HEK293 (cell line): Measurements from ENCODE around the gene EIF1AX.
"Not testable (repeated sequence)": the region's sequence is repeated elsewhere in the genome, so short reads cannot be mapped to it uniquely, and the experiment has no call there.

Source experiments
- CTCF ChIA-PET: fragments of 350-600 bp; formaldehyde crosslinking; extraction: SDS; loops from one replicate; lab custom pipeline; 2021; ENCODE audit warnings: antibody characterized with exemption; lab: Yijun Ruan, JAX
- POLR2A ChIA-PET: fragments of 300-600 bp; formaldehyde crosslinking; extraction: SDS; loops from one replicate; lab custom pipeline; 2020; ENCODE audit warnings: antibody characterized with exemption, inconsistent platforms; lab: Yijun Ruan, JAX
- H3K27ac ChIP-seq: fragments of 200-500 bp; sonication (Bioruptor generic); 2 replicates; pipeline ENCODE4 v1.5.1; 2014; ENCODE audit warnings: low read depth, low read length, control low read depth, inconsistent platforms; ENCODE audit errors: extremely low read depth
- H3K36me3 ChIP-seq, 2 experiments: fragments of 200-500 bp in 1 of 2; sonication (Bioruptor generic) in 1 of 2; 1 replicate in 1 of 2; 2 replicates in 1 of 2; pipeline ENCODE4 v1.5.1; 2014 to 2017; ENCODE audit warnings: inconsistent platforms in 2 of 2, low read length in 2 of 2; ENCODE audit not compliant: control insufficient read depth in 2 of 2, insufficient read depth in 1 of 2
- H3K4me1 ChIP-seq: fragments of 200-500 bp; sonication (Bioruptor generic); 2 replicates; pipeline ENCODE4 v1.5.1; 2014; ENCODE audit warnings: mild to moderate bottlenecking, low read length, inconsistent platforms; ENCODE audit not compliant: control insufficient read depth, insufficient read depth
- H3K4me3 ChIP-seq: 2 replicates; pipeline ENCODE4 v1.5.1; 2011; ENCODE audit warnings: low read depth, mild to moderate bottlenecking, control low read depth, low read length, moderate library complexity
- H3K9me3 ChIP-seq: fragments of 200-500 bp; sonication (Bioruptor generic); 2 replicates; pipeline ENCODE4 v1.5.1; 2014; ENCODE audit warnings: low read depth, low read length, inconsistent platforms; ENCODE audit not compliant: control insufficient read depth, insufficient read depth
- KLF10 ChIP-seq: fragments of 450-650 bp; IDR thresholded peaks from 2 replicates; pipeline ENCODE4 v1.5.1; 2018; ENCODE audit warnings: missing biosample characterization, mild to moderate bottlenecking, missing genetic modification characterization
- SCRT2 ChIP-seq: fragments of 450-650 bp; formaldehyde crosslinking; IDR thresholded peaks from 2 replicates; pipeline ENCODE4 v1.5.1; 2016; ENCODE audit warnings: missing biosample characterization, missing genetic modification characterization
- TCF7L2 ChIP-seq: IDR thresholded peaks from 2 replicates; pipeline ENCODE4 v1.6.1; 2011; ENCODE audit warnings: low read depth, mild to moderate bottlenecking, inconsistent platforms, low read length, moderate library complexity, borderline replicate concordance
- ZFHX2 ChIP-seq: fragments of 450-650 bp; formaldehyde crosslinking; conservative IDR thresholded peaks from 2 replicates; pipeline ENCODE4 v1.5.1; 2016; ENCODE audit warnings: missing biosample characterization, missing genetic modification characterization
- ZNF211 ChIP-seq: fragments of 450-650 bp; formaldehyde crosslinking; IDR thresholded peaks from 2 replicates; pipeline ENCODE4 v1.5.1; 2016; ENCODE audit warnings: low read depth, missing biosample characterization, missing genetic modification characterization
- ZNF248 ChIP-seq: fragments of 450-650 bp; formaldehyde crosslinking; IDR thresholded peaks from 2 replicates; pipeline ENCODE4 v1.5.1; 2017; ENCODE audit warnings: missing biosample characterization, missing genetic modification characterization
- ZNF354C ChIP-seq: fragments of 450-650 bp; formaldehyde crosslinking; IDR thresholded peaks from 2 replicates; pipeline ENCODE4 v1.5.1; 2016; ENCODE audit warnings: missing biosample characterization, missing genetic modification characterization, low read depth, borderline replicate concordance
- ZNF544 ChIP-seq: fragments of 450-650 bp; formaldehyde crosslinking; IDR thresholded peaks from 2 replicates; pipeline ENCODE4 v1.5.0; 2017; ENCODE audit warnings: missing biosample characterization, missing genetic modification characterization
- ZNF558 ChIP-seq: fragments of 450-650 bp; formaldehyde crosslinking; IDR thresholded peaks from 2 replicates; pipeline ENCODE4 v1.5.1; 2016; ENCODE audit warnings: missing biosample characterization, missing genetic modification characterization
- ZNF600 ChIP-seq: fragments of 450-650 bp; formaldehyde crosslinking; IDR thresholded peaks from 2 replicates; pipeline ENCODE4 v1.5.1; 2016; ENCODE audit warnings: missing biosample characterization, missing genetic modification characterization
- ZNF654 ChIP-seq: fragments of 450-650 bp; formaldehyde crosslinking; IDR thresholded peaks from 2 replicates; pipeline ENCODE4 v1.5.1; 2016; ENCODE audit warnings: low read depth, missing biosample characterization, missing genetic modification characterization
- TF ChIP-seq, protein P1 (sequence below): fragments of 450-650 bp; IDR thresholded peaks from 2 replicates; pipeline ENCODE4 v1.5.1; 2018; ENCODE audit warnings: missing biosample characterization, mild to moderate bottlenecking, missing genetic modification characterization
- TF ChIP-seq, protein P2 (sequence below): fragments of 450-650 bp; formaldehyde crosslinking; IDR thresholded peaks from 2 replicates; pipeline ENCODE4 v1.5.1; 2017; ENCODE audit warnings: missing biosample characterization, missing genetic modification characterization
- TF ChIP-seq, protein P3 (sequence below): fragments of 450-650 bp; formaldehyde crosslinking; IDR thresholded peaks from 2 replicates; pipeline ENCODE4 v1.5.1; 2017; ENCODE audit warnings: missing biosample characterization, missing genetic modification characterization

The EIF1AX gene

DNA sequence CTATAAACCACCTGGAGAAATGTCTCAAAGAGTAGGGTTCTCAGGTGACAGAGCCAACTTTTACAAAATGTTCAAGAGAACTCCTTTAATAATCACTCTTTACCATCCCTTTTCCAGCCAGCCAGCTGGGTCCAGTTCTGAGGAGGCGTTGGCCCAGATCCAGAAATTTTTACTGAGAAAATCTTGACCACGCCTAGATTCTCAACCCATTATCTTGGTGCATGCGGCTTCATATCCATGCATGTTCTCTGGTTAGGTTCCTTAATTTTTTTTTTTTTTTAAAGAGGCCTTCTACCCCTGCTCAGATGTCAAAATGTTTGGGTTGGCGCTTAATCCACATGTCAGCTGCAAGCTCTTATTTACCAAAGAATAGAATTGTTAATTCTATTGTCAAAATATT is 13.0 kb downstream of the EIF1AX start:
- TF ChIP-seq ZNF600 (tag by site-specific recombination) (no peak), ZNF558 (tag by site-specific recombination) (peak; percentile 79; the same call in 1 of the 2 replicates)
- TF ChIP-seq, protein P1, sequence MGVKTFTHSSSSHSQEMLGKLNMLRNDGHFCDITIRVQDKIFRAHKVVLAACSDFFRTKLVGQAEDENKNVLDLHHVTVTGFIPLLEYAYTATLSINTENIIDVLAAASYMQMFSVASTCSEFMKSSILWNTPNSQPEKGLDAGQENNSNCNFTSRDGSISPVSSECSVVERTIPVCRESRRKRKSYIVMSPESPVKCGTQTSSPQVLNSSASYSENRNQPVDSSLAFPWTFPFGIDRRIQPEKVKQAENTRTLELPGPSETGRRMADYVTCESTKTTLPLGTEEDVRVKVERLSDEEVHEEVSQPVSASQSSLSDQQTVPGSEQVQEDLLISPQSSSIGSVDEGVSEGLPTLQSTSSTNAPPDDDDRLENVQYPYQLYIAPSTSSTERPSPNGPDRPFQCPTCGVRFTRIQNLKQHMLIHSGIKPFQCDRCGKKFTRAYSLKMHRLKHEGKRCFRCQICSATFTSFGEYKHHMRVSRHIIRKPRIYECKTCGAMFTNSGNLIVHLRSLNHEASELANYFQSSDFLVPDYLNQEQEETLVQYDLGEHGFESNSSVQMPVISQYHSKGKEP (tag by site-specific recombination): peak; percentile 81
- TF ChIP-seq, all 188 proteins: peak for 2
- H3K4me1 ChIP-seq: 0 out of 2 replicates have a peak, but pooled peaks cover 2% of the 10 kb centered on the region
- no peaks in the 10 kb centered on the region for H3K9me3 ChIP-seq
- H3K4me3 ChIP-seq: no peak overlapping the region
- H3K27ac ChIP-seq: no peak overlapping the region
- peaks cover 66 to 70% of the 10 kb centered on the region in 2 experiments for H3K36me3 ChIP-seq
- POLR2A ChIA-PET: interaction anchor here (3.1 kb wide), 1 partner anchor 13 kb away, joined by 16 read pairs; the partner anchor contains the start of gene EIF1AX
- CTCF ChIA-PET: interaction anchor here (0.6 to 2.0 kb wide), 3 partner anchors 11 to 85 kb away, joined by 3 to 4 read pairs (median 3); no protein-coding TSS in a partner anchor

DNA sequence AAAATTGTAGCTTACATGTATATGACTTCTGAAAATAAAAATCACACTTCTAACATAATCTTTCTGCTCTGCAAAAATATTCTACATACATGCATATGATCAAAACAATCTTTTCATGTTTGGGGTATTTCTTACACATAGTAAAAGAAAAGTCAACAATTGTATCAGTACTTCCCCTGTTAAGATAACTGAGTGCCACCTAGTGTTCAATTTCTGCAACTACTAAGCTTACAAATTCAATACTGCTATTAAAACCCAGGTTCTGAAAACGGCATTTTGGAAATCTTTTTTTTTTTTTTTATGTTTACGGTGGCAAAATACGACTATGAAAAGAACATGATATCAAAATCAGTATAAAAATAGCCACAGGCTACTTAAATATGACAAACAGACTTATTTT is 14.2 kb downstream of the EIF1AX start:
- POLR2A ChIA-PET, H3K4me1 ChIP-seq, H3K9me3 ChIP-seq, H3K4me3 ChIP-seq, H3K27ac ChIP-seq: not testable (repeated sequence)
- TF ChIP-seq ZNF654: 0 out of 2 replicates have a peak, but pooled peaks have one; percentile 7
- CTCF ChIA-PET: interaction anchor here (0.7 kb wide), 3 partner anchors 12 to 425 kb away, joined by 3 to 4 read pairs (median 3); no protein-coding TSS in a partner anchor
- H3K36me3 ChIP-seq: peaks cover 56 to 57% of the 10 kb centered on the region in 2 experiments

DNA sequence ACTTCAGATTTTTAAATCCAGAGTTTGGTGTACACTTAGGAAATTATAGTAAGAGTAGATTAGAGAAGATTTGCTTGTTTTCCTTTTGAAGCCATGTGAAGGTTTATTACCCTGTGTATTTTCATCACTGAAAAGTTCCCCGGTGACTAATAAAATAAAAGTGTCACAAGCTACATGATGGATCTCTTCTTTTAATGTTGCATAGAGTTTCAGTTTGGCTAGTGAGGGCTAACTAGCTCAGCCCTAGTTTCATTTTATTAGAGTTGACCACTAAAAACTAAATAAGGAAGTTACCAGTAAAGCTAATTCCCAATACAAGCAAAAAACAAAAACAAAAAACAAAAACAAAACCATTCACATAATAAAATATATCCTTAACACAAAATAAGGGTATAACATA is 14.8 kb downstream of the EIF1AX start:
- H3K4me1 ChIP-seq, POLR2A ChIA-PET, H3K27ac ChIP-seq, H3K9me3 ChIP-seq, H3K4me3 ChIP-seq, CTCF ChIA-PET: not testable (repeated sequence)
- H3K36me3 ChIP-seq: peaks cover 50 to 51% of the 10 kb centered on the region in 2 experiments
- TF ChIP-seq TCF7L2: 0 out of 2 replicates have a peak, but pooled peaks have one; percentile 15

DNA sequence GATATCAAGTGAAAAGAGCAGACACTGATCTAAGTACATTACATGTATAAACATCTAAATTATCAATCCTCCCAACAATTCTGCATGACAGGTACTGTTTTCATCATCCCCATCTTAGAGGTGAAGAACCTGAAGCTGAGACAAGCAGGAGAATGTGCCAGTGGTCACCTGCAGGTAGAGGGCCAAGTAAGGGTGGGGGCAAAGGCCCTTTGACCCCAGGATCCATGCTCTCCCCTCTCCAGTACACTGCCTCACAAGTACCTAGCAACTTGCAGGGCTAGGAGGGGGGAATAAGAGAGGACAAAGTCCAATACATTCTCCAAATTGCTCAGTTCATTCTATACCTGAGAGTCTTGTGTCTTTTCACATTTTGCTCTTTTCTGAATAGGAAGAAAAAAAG is 16.7 kb downstream of the EIF1AX start:
- TF ChIP-seq ZNF544 (tag by site-specific recombination): no peak
- no peak for TF ChIP-seq SCRT2
- TF ChIP-seq, protein P2, sequence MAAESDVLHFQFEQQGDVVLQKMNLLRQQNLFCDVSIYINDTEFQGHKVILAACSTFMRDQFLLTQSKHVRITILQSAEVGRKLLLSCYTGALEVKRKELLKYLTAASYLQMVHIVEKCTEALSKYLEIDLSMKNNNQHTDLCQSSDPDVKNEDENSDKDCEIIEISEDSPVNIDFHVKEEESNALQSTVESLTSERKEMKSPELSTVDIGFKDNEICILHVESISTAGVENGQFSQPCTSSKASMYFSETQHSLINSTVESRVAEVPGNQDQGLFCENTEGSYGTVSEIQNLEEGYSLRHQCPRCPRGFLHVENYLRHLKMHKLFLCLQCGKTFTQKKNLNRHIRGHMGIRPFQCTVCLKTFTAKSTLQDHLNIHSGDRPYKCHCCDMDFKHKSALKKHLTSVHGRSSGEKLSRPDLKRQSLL (tag by site-specific recombination): no peak
- TF ChIP-seq ZNF354C (tag by site-specific recombination): no peak
- TF ChIP-seq, protein P1 (tag by site-specific recombination): no peak
- no peak for TF ChIP-seq KLF10 (tag by site-specific recombination)
- TF ChIP-seq ZFHX2 (tag by site-specific recombination): no peak
- no peak for TF ChIP-seq ZNF211 (tag by site-specific recombination)
- no peak for TF ChIP-seq ZNF248
- TF ChIP-seq, protein P3, sequence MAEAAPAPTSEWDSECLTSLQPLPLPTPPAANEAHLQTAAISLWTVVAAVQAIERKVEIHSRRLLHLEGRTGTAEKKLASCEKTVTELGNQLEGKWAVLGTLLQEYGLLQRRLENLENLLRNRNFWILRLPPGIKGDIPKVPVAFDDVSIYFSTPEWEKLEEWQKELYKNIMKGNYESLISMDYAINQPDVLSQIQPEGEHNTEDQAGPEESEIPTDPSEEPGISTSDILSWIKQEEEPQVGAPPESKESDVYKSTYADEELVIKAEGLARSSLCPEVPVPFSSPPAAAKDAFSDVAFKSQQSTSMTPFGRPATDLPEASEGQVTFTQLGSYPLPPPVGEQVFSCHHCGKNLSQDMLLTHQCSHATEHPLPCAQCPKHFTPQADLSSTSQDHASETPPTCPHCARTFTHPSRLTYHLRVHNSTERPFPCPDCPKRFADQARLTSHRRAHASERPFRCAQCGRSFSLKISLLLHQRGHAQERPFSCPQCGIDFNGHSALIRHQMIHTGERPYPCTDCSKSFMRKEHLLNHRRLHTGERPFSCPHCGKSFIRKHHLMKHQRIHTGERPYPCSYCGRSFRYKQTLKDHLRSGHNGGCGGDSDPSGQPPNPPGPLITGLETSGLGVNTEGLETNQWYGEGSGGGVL (tag by site-specific recombination): no peak
- peaks cover 32 to 34% of the 10 kb centered on the region in 2 experiments for H3K36me3 ChIP-seq
- POLR2A ChIA-PET: no interaction called here
- H3K27ac ChIP-seq: no peak overlapping the region
- CTCF ChIA-PET: no interaction called here
- no peak overlapping the region for H3K4me3 ChIP-seq
- H3K9me3 ChIP-seq: no peaks in the 10 kb centered on the region
- 0 out of 2 replicates have a peak, but pooled peaks cover 2% of the 10 kb centered on the region for H3K4me1 ChIP-seq
